GM21381 (cell line): ENCODE measurements around the gene NHLRC2.
"Not testable (repeated sequence)": the region's sequence is repeated elsewhere in the genome, so short reads cannot be mapped to it uniquely, and the experiment has no call there.

Experiments
- ATAC-seq: cut with Tn5 transposase; IDR thresholded peaks from one replicate; pipeline ENCODE4 v1.9.1; 2021; ENCODE audit warnings: mild to moderate bottlenecking, moderate library complexity; ENCODE audit not compliant: unreplicated experiment

The NHLRC2 gene

GRCh38 chr10:113854013-113854760 lies at the start of gene NHLRC2, which contains the start of gene DCLRE1A:
Gene NHLRC2, plus strand, starts transcription at chr10:113854661. Its CDS starts 212 bp downstream, at chr10:113854873.
Gene DCLRE1A, minus strand, starts transcription at chr10:113854082. Its CDS starts 900 bp downstream, at chr10:113853182.
- ATAC-seq: peak; percentile 41

GRCh38 chr10:113806503-113806902 lies 48.0 kb upstream of the NHLRC2 start:
- ATAC-seq: no peak

- no peak for ATAC-seq
Observed at GRCh38 chr10:113808168-113808567, 46.3 kb upstream of the NHLRC2 start.

- not testable (repeated sequence) for ATAC-seq
Observed at GRCh38 chr10:113814700-113815099, 39.8 kb upstream of the NHLRC2 start.

- ATAC-seq: no peak
Observed at GRCh38 chr10:113819989-113820388, 34.5 kb upstream of the NHLRC2 start.

- ATAC-seq: no peak
Observed at GRCh38 chr10:113820507-113820906, 34.0 kb upstream of the NHLRC2 start.

GRCh38 chr10:113821306-113821705 lies 33.2 kb upstream of the NHLRC2 start:
- ATAC-seq: not testable (repeated sequence)

GRCh38 chr10:113822174-113822573 lies 32.3 kb upstream of the NHLRC2 start:
- ATAC-seq: no peak

GRCh38 chr10:113823389-113823788 lies 31.1 kb upstream of the NHLRC2 start:
- ATAC-seq: no peak

GRCh38 chr10:113825791-113826190 lies 28.7 kb upstream of the NHLRC2 start:
- no peak for ATAC-seq

GRCh38 chr10:113828567-113828966 lies 25.9 kb upstream of the NHLRC2 start:
- not testable (repeated sequence) for ATAC-seq

- no peak for ATAC-seq
Observed at GRCh38 chr10:113842171-113842570, 12.3 kb upstream of the NHLRC2 start.

- ATAC-seq: no peak
Observed at GRCh38 chr10:113843972-113844485, 10.4 kb upstream of the NHLRC2 start.

- no peak for ATAC-seq
Observed at GRCh38 chr10:113846036-113846435, 8.4 kb upstream of the NHLRC2 start.

GRCh38 chr10:113849140-113849803 lies 5.2 kb upstream of the NHLRC2 start:
- no peak for ATAC-seq

- ATAC-seq: no peak
Observed at GRCh38 chr10:113849946-113850345, 4.5 kb upstream of the NHLRC2 start.

- no peak for ATAC-seq
Observed at GRCh38 chr10:113853578-113854012, 866 bp upstream of the NHLRC2 start.

GRCh38 chr10:113854761-113855588 lies 514 bp downstream of the NHLRC2 start:
- ATAC-seq: peak; percentile 32

- no peak for ATAC-seq
Observed at GRCh38 chr10:113856563-113856962, 2.1 kb downstream of the NHLRC2 start.

GRCh38 chr10:113857210-113857609 lies 2.7 kb downstream of the NHLRC2 start:
- ATAC-seq: no peak

GRCh38 chr10:113858541-113858940 lies 4.1 kb downstream of the NHLRC2 start:
- no peak for ATAC-seq
